GM12872 (cell line): ENCODE results near the gene ZNF408.

Experiments
- TF ChIP-seq, protein P1 (sequence below): IDR thresholded peaks from 3 replicates; pipeline ENCODE4 v1.5.1; 2011; ENCODE audit warnings: low read depth, mild to moderate bottlenecking, low read length, moderate library complexity; ENCODE audit not compliant: insufficient read depth

Gene ZNF408

DNA sequence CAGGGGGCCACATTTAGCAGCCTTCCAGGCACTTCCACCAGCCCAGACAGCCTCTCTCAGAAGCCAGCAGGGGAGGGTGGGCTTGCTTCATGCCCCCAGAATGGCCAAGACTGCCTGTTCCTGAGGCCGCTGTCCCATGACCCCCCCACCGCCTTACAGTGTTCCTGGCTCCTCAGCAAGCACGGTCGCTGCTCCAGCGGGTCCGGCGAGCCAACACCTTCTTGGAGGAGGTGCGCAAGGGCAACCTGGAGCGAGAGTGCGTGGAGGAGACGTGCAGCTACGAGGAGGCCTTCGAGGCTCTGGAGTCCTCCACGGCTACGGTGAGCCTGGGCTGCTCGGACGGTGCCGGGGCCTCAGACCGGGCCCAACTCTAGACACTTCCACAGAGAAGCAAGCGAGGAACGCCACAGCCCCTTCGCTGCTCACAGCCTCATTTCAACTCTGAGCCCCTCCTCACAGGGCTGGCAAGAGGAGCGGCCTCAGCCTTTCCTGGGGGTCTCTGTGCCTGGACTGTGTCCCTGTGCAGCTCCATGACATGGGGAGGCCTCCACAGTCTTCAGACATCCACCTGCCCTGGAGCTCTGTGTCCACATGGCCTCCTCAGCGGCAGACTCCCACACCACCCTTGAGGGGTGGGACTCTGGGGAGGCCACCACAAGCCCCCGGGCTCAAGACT is 18.9 kb downstream of the ZNF408 start:
- TF ChIP-seq, protein P1, sequence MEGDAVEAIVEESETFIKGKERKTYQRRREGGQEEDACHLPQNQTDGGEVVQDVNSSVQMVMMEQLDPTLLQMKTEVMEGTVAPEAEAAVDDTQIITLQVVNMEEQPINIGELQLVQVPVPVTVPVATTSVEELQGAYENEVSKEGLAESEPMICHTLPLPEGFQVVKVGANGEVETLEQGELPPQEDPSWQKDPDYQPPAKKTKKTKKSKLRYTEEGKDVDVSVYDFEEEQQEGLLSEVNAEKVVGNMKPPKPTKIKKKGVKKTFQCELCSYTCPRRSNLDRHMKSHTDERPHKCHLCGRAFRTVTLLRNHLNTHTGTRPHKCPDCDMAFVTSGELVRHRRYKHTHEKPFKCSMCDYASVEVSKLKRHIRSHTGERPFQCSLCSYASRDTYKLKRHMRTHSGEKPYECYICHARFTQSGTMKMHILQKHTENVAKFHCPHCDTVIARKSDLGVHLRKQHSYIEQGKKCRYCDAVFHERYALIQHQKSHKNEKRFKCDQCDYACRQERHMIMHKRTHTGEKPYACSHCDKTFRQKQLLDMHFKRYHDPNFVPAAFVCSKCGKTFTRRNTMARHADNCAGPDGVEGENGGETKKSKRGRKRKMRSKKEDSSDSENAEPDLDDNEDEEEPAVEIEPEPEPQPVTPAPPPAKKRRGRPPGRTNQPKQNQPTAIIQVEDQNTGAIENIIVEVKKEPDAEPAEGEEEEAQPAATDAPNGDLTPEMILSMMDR: no peak

DNA sequence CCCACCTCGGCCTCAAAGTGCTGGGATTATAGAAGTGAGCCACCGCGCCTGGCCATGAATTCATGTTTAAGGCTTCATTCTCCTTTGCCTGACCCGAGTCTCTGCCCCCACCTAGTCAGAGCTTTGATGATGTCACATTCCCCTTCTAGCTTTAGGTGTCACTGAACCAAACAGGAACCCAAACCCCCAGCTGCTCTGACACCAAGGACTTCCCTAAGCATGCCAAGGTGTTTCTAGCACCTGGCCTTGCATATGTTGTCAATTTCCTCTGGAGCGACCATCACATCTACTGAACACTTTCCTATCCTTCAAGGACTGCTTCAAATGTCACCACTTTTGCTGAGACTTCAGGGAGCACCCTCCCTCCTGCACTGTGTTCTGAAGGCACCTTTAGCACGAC is 20.5 kb downstream of the ZNF408 start:
- TF ChIP-seq, protein P1: no peak

DNA sequence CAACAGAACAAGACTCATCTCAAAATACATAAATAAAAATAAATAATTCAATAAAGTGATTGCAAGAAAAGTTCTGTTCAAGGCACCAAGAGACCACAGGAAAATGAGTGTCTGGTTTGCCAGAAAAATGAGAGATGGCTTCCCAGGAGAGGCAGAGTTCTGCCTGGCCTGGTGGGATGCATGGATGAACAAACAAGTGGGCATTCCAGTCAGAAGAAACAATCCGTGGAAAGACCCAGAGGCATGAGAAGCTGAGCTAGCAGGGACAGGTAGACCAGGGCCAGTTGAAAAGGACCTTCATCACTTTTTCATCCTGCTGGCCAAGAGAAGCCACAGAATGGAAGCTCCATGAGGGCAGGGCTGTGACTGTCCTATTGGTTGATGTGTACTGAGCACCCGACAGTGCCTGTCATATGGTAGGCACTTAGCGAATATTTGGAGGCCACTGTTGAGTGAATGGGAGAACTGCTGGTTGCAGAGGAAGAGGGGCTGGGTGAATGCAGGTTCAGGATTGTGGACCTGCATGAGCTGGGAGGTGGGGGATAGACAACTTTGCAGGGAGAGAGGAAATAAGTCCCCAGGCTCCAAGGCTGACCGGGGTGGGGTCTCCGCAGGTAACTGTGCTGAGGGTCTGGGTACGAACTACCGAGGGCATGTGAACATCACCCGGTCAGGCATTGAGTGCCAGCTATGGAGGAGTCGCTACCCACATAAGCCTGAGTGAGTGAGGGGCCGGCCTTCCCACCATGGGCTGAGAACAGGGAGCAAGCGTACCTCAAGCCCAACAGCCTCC is 21.9 kb downstream of the ZNF408 start:
- TF ChIP-seq, protein P1: no peak

DNA sequence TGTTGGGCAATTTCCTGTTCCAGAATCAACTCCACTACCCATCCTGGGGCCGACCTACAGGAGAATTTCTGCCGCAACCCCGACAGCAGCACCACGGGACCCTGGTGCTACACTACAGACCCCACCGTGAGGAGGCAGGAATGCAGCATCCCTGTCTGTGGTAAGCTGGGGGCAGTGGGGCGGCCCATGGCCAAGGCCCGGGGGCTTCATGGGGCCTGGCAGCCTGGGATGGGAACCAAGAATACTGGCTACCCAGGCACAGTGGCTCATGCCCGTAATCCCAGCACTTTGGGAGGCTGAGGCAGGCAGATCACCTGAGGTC is 22.5 kb downstream of the ZNF408 start:
- TF ChIP-seq, protein P1: no peak

DNA sequence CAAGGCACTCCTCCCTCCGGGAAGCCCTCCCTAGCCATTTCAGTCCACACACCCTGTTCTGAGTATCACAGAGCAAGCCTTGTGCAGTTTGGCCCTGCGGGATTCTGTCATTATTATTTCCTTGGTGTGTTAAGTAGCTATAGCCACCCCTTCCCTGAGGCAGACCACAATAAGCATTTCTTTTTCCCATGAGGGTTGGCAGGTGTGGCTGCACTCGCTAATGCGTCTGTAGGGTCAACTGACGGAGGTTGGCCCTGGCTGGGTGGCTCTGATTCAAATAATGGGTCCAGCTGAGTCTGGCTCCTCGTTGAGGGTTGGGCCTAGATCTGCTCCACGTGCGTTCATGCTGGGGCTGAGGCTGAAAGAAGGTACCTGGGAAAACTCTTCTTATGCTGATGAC is 23.3 kb downstream of the ZNF408 start:
- TF ChIP-seq, protein P1: no peak

GRCh38 chr11:46725338-46726205 is 24.7 kb downstream of the ZNF408 start:
- TF ChIP-seq, protein P1: no peak
